ENCODE data around the gene HOXC11. TPM values are rescaled to one million over a fixed set of nuclear protein-coding genes. Genes with fewer than 3 reads are reported as not detected.

HOXC11 gene
- total and polyA plus RNA-seq, 8 donors = not detected

- no peak for FAIRE-seq
- no peak overlapping the region for H3K27ac ChIP-seq
- H3K36me3 ChIP-seq = no peaks in the 10 kb centered on the region
- no peak for ATAC-seq
- H3K4me1 ChIP-seq = no peaks in the 10 kb centered on the region
- H3K9me3 ChIP-seq = no peaks in the 10 kb centered on the region
- H3K4me3 ChIP-seq = no peak overlapping the region
- intact Hi-C loops (cut with DNase I) = no loop called here
- TF ChIP-seq CTCF (IDR thresholded peaks at IDR 0.05) = no peak
- 5 to 6% methylated on average over 47 of the region's 47 CpGs for WGBS, 2 donors
- DNase-seq = no peak
- peaks cover 7 to 67% (median 20%) of the 10 kb centered on the region in 4 donors for H3K27me3 ChIP-seq
Measured at GRCh38 chr12:53951577-53952334, 21.2 kb upstream of the HOXC11 start.

GRCh38 chr12:53952335-53952694, 20.6 kb upstream of the HOXC11 start:
- H3K27me3 ChIP-seq = peaks cover 7 to 68% (median 20%) of the 10 kb centered on the region in 4 donors
- H3K36me3 ChIP-seq = no peaks in the 10 kb centered on the region
- no peaks in the 10 kb centered on the region for H3K9me3 ChIP-seq
- no peaks in the 10 kb centered on the region for H3K4me1 ChIP-seq
- TF ChIP-seq CTCF (IDR thresholded peaks at IDR 0.05) = no peak
- intact Hi-C loops (cut with DNase I) = no loop called here
- 7 to 11% methylated on average over 13 of the region's 13 CpGs for WGBS, 2 donors
- no peak overlapping the region for H3K4me3 ChIP-seq
- no peak overlapping the region for H3K27ac ChIP-seq
- DNase-seq (peak in 1 of 6 donors; percentile 24), ATAC-seq (no peak), FAIRE-seq (no peak)

GRCh38 chr12:53952871-53953734, 19.8 kb upstream of the HOXC11 start:
- no peak overlapping the region for H3K4me3 ChIP-seq
- peak in 1 of 6 donors; percentile 64 for DNase-seq
- H3K27me3 ChIP-seq = peaks cover 7 to 74% (median 21%) of the 10 kb centered on the region in 4 donors
- intact Hi-C loops (cut with DNase I) = no loop called here
- no peak for TF ChIP-seq CTCF (IDR thresholded peaks at IDR 0.05)
- 5 to 6% methylated on average over 38 of the region's 38 CpGs for WGBS, 2 donors
- H3K27ac ChIP-seq = no peak overlapping the region
- no peaks in the 10 kb centered on the region for H3K9me3 ChIP-seq
- no peaks in the 10 kb centered on the region for H3K4me1 ChIP-seq
- H3K36me3 ChIP-seq = no peaks in the 10 kb centered on the region
- no peak for FAIRE-seq
- no peak for ATAC-seq

GRCh38 chr12:53953831-53954693, 18.9 kb upstream of the HOXC11 start:
- WGBS, 2 donors = 7% methylated on average over 19 of the region's 19 CpGs
- peak in 1 of 6 donors; percentile 15 for DNase-seq
- Histone ChIP-seq H3K27me3 (peaks cover 7 to 84% (median 24%) of the 10 kb centered on the region in 4 donors), H3K4me3 (no peak overlapping the region), H3K9me3 (no peaks in the 10 kb centered on the region), H3K27ac (no peak overlapping the region), H3K36me3 (no peaks in the 10 kb centered on the region), H3K4me1 (no peaks in the 10 kb centered on the region)
- no peak for FAIRE-seq
- TF ChIP-seq CTCF (IDR thresholded peaks at IDR 0.05) = no peak
- ATAC-seq = no peak
- intact Hi-C loops (cut with DNase I) = no loop called here

Measured in pancreas (tissue), 10 donors.